Activated CD4-positive, alpha-beta memory T cell treated with anti-CD3 and anti-CD28 coated beads for 36 hours (primary cell): Measurements from ENCODE around the gene ASAP2. TPM values are rescaled to one million over a fixed set of nuclear protein-coding genes. Genes with fewer than 3 reads are reported as not detected.
A peak's percentile ranks its signal among the peaks of the same experiment; 100 is the strongest.

Experiments used
- CTCF ChIA-PET: fragments of 350-600 bp; sonication (Branson Sonifier 250); formaldehyde crosslinking; loops from one replicate; lab custom pipeline; 2021; ENCODE audit warnings: antibody characterized with exemption, inconsistent platforms; lab: Charles Lee
- POLR2A ChIA-PET: fragments of 350-600 bp; sonication (Branson Sonifier 250); formaldehyde crosslinking; loops from one replicate; lab custom pipeline; 2021; ENCODE audit warnings: antibody characterized with exemption; lab: Charles Lee
- DNase-seq: peaks from one replicate; pipeline ENCODE4 v3.0.0-alpha.2; 2020
- H3K27ac Mint-ChIP-seq: one replicate; pipeline ENCODE4 v1.8.0; 2021; ENCODE audit warnings: mixed read lengths
- H3K27me3 Mint-ChIP-seq: one replicate; pipeline ENCODE4 v1.8.0; 2021; ENCODE audit warnings: mixed read lengths
- H3K36me3 Mint-ChIP-seq: one replicate; pipeline ENCODE4 v1.8.0; 2021; ENCODE audit warnings: mixed read lengths
- H3K4me1 Mint-ChIP-seq: one replicate; pipeline ENCODE4 v1.8.0; 2021; ENCODE audit warnings: low read depth, mixed read lengths
- H3K4me3 Mint-ChIP-seq: one replicate; pipeline ENCODE4 v1.8.0; 2021; ENCODE audit warnings: mild to moderate bottlenecking, mixed read lengths
- H3K9me3 Mint-ChIP-seq: one replicate; pipeline ENCODE4 v1.8.0; 2021; ENCODE audit warnings: mixed read lengths
- intact Hi-C: fragments of 100-400 bp; cut with micrococcal nuclease; formaldehyde crosslinking; loops from one replicate; pipeline ENCODE4 v1.15.1; 2023
- total RNA-seq, 2 experiments: library from RNA; stranded (reverse); gene quantifications; one replicate each; pipeline ENCODE4 v1.2.3, GENCODE V29; 2021

The ASAP2 gene
- total RNA-seq, 2 experiments from 2014 or later, result 0.26 to 0.97 TPM

GRCh38 chr2:9332853-9333245 lies 126.2 kb downstream of the ASAP2 start:
- H3K36me3 Mint-ChIP-seq, result no peaks in the 10 kb centered on the region
- no peak overlapping the region for H3K4me3 Mint-ChIP-seq
- ChIA-PET CTCF (interaction anchor here (0.7 to 0.8 kb wide), 2 partner anchors 38 to 280 kb away, joined by 3 read pairs; no protein-coding TSS in a partner anchor), POLR2A (no interaction called here)
- no peak overlapping the region for H3K27ac Mint-ChIP-seq
- peaks cover 3% of the 10 kb centered on the region for H3K27me3 Mint-ChIP-seq
- H3K4me1 Mint-ChIP-seq, result peaks cover 3% of the 10 kb centered on the region
- H3K9me3 Mint-ChIP-seq, result no peaks in the 10 kb centered on the region
- no peak for DNase-seq
- intact Hi-C loops, result loop anchor here (5.0 kb wide), 1 partner anchor 126 kb away; the partner anchor contains the start of gene ASAP2

DNA sequence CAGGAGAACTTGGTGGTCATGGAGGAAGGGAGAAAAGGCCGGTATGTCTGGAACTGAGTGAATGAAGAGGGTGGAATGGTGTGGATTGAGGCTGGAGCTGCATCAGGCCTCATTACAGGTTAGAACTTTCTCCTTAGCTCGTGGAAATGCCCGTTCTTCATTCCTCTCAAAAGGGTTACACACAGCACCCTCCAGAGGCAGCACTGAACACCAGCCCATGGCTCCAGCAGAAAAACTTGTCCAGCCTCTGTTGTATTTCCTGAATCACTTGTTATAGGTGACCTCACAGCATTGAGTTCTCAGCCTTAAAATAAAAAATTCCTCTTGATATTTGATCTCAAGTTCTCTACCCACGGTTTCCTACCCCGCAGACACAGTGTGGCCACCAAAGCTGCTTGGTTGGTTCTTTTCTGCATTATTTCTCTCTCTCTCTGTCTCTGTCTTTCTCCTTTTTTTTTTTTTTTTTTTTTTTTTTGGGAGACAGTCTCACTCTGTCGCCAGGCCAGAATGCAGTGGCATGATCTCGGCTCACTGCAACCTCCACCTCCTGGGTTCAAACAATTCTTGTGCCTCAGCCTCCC lies 127.1 kb downstream of the ASAP2 start:
- peak; percentile 34 for DNase-seq
- CTCF ChIA-PET, result interaction anchor here (0.8 to 0.9 kb wide), 2 partner anchors 9 to 37 kb away, joined by 3 to 4 read pairs; no protein-coding TSS in a partner anchor
- peaks cover 3% of the 10 kb centered on the region for H3K4me1 Mint-ChIP-seq
- H3K9me3 Mint-ChIP-seq, result no peaks in the 10 kb centered on the region
- intact Hi-C loops, result loop anchor here (5.0 kb wide), 1 partner anchor 126 kb away; the partner anchor contains the start of gene ASAP2
- no peaks in the 10 kb centered on the region for H3K36me3 Mint-ChIP-seq
- POLR2A ChIA-PET, result no interaction called here
- H3K27ac Mint-ChIP-seq, result no peak overlapping the region
- H3K4me3 Mint-ChIP-seq, result no peak overlapping the region
- peaks cover 2% of the 10 kb centered on the region for H3K27me3 Mint-ChIP-seq

DNA sequence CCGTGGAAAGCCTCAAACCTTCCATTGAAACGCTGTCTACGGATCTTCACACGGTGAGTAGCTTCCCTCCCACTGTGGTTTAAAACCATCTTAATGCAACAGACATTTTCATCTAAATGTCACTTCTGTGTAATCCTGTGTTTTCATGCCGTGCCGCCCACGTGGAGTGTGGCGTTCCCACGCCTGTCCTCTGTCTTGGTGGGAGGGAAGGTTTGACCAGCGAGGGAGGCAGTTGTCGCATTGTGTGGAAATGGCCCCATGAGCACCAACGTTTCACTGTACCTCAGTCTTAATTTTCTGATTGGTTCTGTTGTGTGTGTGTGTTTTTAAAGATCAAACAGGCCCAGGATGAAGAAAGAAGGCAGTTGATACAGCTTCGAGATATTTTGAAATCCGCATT lies 128.1 kb downstream of the ASAP2 start:
- intact Hi-C loops, result loop anchor here (5.0 kb wide), 1 partner anchor 127 kb away; the partner anchor contains the start of gene ASAP2
- peaks cover 3% of the 10 kb centered on the region for H3K4me1 Mint-ChIP-seq
- no peaks in the 10 kb centered on the region for H3K36me3 Mint-ChIP-seq
- no peaks in the 10 kb centered on the region for H3K9me3 Mint-ChIP-seq
- POLR2A ChIA-PET, result interaction anchor here (0.7 kb wide), 1 partner anchor 9 kb away, joined by 3 read pairs; no protein-coding TSS in a partner anchor
- no peak overlapping the region for H3K27ac Mint-ChIP-seq
- DNase-seq, result no peak
- CTCF ChIA-PET, result interaction anchor here (0.9 kb wide), 1 partner anchor 10 kb away, joined by 4 read pairs; no protein-coding TSS in a partner anchor
- H3K4me3 Mint-ChIP-seq, result no peak overlapping the region
- H3K27me3 Mint-ChIP-seq, result peaks cover 4% of the 10 kb centered on the region

DNA sequence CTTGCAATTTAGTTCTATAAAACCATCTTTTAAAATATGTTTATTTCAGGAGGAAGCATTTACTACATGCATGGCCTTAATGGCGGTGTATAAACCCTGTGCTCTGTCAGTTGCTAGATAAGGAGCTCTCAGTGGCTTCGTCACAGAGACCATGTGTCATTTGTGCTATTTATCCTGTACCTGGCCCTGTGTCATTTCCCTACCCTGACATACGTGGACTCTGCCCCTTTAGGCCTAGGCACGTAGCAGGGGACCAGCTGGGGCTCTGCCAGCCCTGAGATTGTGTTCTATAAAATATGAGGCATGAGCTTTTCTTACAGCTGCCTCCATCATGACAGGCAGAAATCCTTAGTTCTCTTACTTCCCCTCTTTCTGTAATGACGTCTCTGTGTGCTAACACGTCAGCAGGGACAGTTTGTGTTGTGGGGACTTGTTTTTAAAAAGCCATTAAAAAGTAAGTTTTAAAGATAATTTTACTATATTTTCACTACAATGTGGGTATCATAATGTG lies 128.8 kb downstream of the ASAP2 start:
- ChIA-PET CTCF (no interaction called here), POLR2A (no interaction called here)
- intact Hi-C loops, result no loop called here
- H3K27me3 Mint-ChIP-seq, result peaks cover 4% of the 10 kb centered on the region
- H3K27ac Mint-ChIP-seq, result no peak overlapping the region
- no peaks in the 10 kb centered on the region for H3K9me3 Mint-ChIP-seq
- H3K4me3 Mint-ChIP-seq, result no peak overlapping the region
- H3K4me1 Mint-ChIP-seq, result peaks cover 3% of the 10 kb centered on the region
- H3K36me3 Mint-ChIP-seq, result no peaks in the 10 kb centered on the region
- DNase-seq, result no peak

GRCh38 chr2:9336241-9336575 lies 129.6 kb downstream of the ASAP2 start:
- POLR2A ChIA-PET, result no interaction called here
- no peak overlapping the region for H3K27ac Mint-ChIP-seq
- peaks cover 3% of the 10 kb centered on the region for H3K4me1 Mint-ChIP-seq
- no peak overlapping the region for H3K4me3 Mint-ChIP-seq
- H3K36me3 Mint-ChIP-seq, result no peaks in the 10 kb centered on the region
- H3K9me3 Mint-ChIP-seq, result no peaks in the 10 kb centered on the region
- peaks cover 4% of the 10 kb centered on the region for H3K27me3 Mint-ChIP-seq
- CTCF ChIA-PET, result no interaction called here
- intact Hi-C loops, result no loop called here
- DNase-seq, result peak; percentile 50

GRCh38 chr2:9336576-9337314 lies 130.1 kb downstream of the ASAP2 start:
- CTCF ChIA-PET, result no interaction called here
- H3K4me1 Mint-ChIP-seq, result peaks cover 3% of the 10 kb centered on the region
- no peak for DNase-seq

DNA sequence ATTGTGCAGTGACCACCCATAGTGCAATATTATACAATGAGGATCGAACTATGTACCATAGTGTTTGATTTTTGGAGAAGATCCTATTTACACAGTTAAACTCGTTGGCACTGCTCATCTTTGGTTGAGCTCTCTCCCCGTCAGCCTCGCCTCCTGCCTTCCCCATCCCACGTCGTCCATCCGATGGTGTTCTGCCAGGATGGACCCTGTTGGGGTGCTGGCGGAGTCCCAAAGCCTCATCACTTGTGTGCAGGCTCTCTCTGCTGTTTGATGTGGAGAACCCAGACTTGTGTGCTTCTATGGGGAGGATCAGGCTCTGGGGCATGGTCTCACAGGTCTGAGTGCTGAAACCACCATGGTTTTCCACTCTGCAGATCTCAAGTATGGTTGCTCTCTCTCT lies 131.3 kb downstream of the ASAP2 start:
- intact Hi-C loops, result no loop called here
- H3K27me3 Mint-ChIP-seq, result peaks cover 4% of the 10 kb centered on the region
- ChIA-PET CTCF (no interaction called here), POLR2A (no interaction called here)
- H3K36me3 Mint-ChIP-seq, result no peaks in the 10 kb centered on the region
- H3K9me3 Mint-ChIP-seq, result no peaks in the 10 kb centered on the region
- H3K27ac Mint-ChIP-seq, result no peak overlapping the region
- DNase-seq, result no peak
- peaks cover 3% of the 10 kb centered on the region for H3K4me1 Mint-ChIP-seq
- no peak overlapping the region for H3K4me3 Mint-ChIP-seq

More at GRCh38 chr2:9336576-9337314, 130.1 kb downstream of the ASAP2 start:
- Mint-ChIP-seq H3K27ac (no peak overlapping the region), H3K36me3 (no peaks in the 10 kb centered on the region), H3K9me3 (no peaks in the 10 kb centered on the region), H3K4me3 (no peak overlapping the region), H3K27me3 (peaks cover 4% of the 10 kb centered on the region)
- POLR2A ChIA-PET, result no interaction called here
- intact Hi-C loops, result no loop called here

DNA sequence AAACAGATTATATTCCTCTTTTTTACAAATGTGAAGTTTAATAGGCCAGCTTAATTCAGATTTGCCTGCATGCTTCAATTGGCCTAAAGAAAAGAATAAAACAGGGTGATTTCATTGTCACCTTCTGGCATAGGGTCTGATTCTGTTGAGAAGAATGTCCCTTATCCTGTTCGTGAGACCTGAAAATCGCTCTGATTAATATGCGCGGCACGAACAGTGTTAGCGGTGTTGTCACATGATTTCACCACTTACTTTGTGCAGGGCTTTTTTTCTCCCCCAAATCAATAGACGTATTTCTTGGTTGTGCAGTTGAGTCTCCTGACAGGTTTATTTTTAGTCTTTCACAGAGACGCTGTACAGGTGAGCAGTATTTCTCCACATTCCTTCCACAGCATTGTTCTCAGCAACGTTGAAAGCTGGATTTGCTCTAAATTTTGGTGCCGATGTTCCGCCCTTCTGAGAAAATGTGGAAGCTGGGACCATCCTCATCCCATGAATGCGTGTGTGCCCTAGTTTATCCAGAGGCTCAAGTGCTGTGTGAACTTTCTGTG lies 134.8 kb downstream of the ASAP2 start:
- H3K36me3 Mint-ChIP-seq, result no peaks in the 10 kb centered on the region
- H3K27me3 Mint-ChIP-seq, result peaks cover 10% of the 10 kb centered on the region
- POLR2A ChIA-PET, result no interaction called here
- H3K4me1 Mint-ChIP-seq, result peaks cover 3% of the 10 kb centered on the region
- H3K9me3 Mint-ChIP-seq, result no peaks in the 10 kb centered on the region
- DNase-seq, result no peak
- intact Hi-C loops, result no loop called here
- H3K27ac Mint-ChIP-seq, result no peak overlapping the region
- CTCF ChIA-PET, result no interaction called here
- no peak overlapping the region for H3K4me3 Mint-ChIP-seq

- no peak overlapping the region for H3K27ac Mint-ChIP-seq
- no peak overlapping the region for H3K4me3 Mint-ChIP-seq
- H3K36me3 Mint-ChIP-seq, result no peaks in the 10 kb centered on the region
- ChIA-PET CTCF (no interaction called here), POLR2A (no interaction called here)
- no peak for DNase-seq
- intact Hi-C loops, result no loop called here
- peaks cover 8% of the 10 kb centered on the region for H3K27me3 Mint-ChIP-seq
- H3K9me3 Mint-ChIP-seq, result no peaks in the 10 kb centered on the region
- H3K4me1 Mint-ChIP-seq, result no peaks in the 10 kb centered on the region
These were observed 136.0 kb downstream of the ASAP2 start for GRCh38 chr2:9342659-9343058.

- no peak overlapping the region for H3K27ac Mint-ChIP-seq
- no peak overlapping the region for H3K4me3 Mint-ChIP-seq
- POLR2A ChIA-PET, result interaction anchor here (0.6 kb wide), 1 partner anchor 9 kb away, joined by 3 read pairs; no protein-coding TSS in a partner anchor
- CTCF ChIA-PET, result no interaction called here
- no peak for DNase-seq
- no peaks in the 10 kb centered on the region for H3K9me3 Mint-ChIP-seq
- intact Hi-C loops, result no loop called here
- no peaks in the 10 kb centered on the region for H3K36me3 Mint-ChIP-seq
- no peaks in the 10 kb centered on the region for H3K4me1 Mint-ChIP-seq
- H3K27me3 Mint-ChIP-seq, result peaks cover 8% of the 10 kb centered on the region
These were observed 136.9 kb downstream of the ASAP2 start for GRCh38 chr2:9343524-9343923.

DNA sequence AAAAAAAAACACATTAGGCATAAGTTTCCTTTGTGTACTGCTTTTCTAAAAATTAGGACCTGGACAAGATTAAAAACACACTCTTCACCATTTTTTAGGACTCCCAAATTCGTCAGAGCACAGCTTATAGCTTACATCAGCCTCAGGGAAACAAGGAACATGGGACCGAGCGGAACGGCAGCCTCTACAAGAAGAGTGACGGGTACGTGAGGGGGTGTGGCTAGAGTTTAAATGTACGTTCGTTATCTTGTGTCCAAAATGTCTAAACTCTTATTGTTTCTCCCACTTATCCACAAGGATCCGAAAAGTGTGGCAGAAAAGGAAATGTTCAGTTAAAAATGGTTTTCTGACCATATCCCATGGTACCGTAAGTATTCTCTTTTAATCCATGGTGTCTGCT lies 137.8 kb downstream of the ASAP2 start:
- ChIA-PET CTCF (no interaction called here), POLR2A (no interaction called here)
- Mint-ChIP-seq H3K27ac (no peak overlapping the region), H3K27me3 (peaks cover 8% of the 10 kb centered on the region), H3K4me1 (no peaks in the 10 kb centered on the region), H3K4me3 (no peak overlapping the region), H3K36me3 (no peaks in the 10 kb centered on the region), H3K9me3 (no peaks in the 10 kb centered on the region)
- intact Hi-C loops, result no loop called here
- no peak for DNase-seq

- CTCF ChIA-PET, result no interaction called here
- H3K36me3 Mint-ChIP-seq, result no peaks in the 10 kb centered on the region
- peaks cover 6% of the 10 kb centered on the region for H3K27me3 Mint-ChIP-seq
- DNase-seq, result no peak
- no peak overlapping the region for H3K4me3 Mint-ChIP-seq
- no peak overlapping the region for H3K27ac Mint-ChIP-seq
- H3K4me1 Mint-ChIP-seq, result no peaks in the 10 kb centered on the region
- POLR2A ChIA-PET, result no interaction called here
- intact Hi-C loops, result no loop called here
- no peaks in the 10 kb centered on the region for H3K9me3 Mint-ChIP-seq
These were observed 138.7 kb downstream of the ASAP2 start for GRCh38 chr2:9345343-9345742.
